RWPE1 (cell line): ENCODE results near the gene MOCS3.
A peak's percentile ranks its signal among the peaks of the same experiment; 100 is the strongest.

Source experiments
- CTCF ChIA-PET: fragments of 350-600 bp; sonication (Branson Sonifier 250); formaldehyde crosslinking; extraction: SDS; loops from one replicate; lab custom pipeline; 2021; lab: Yijun Ruan, JAX
- POLR2A ChIA-PET: fragments of 400-600 bp; formaldehyde crosslinking; extraction: SDS; loops from one replicate; lab custom pipeline; 2020; ENCODE audit warnings: antibody characterized with exemption; ENCODE audit not compliant: low non-redundant PET; lab: Yijun Ruan, JAX
- DNase-seq: peaks from one replicate; pipeline ENCODE4 v3.0.0; 2012; ENCODE audit warnings: low spot score
- H3K27ac ChIP-seq: fragments of 450-650 bp; 2 replicates; pipeline ENCODE4 v1.5.1; 2017
- TF ChIP-seq, protein P1 (sequence below): fragments of 450-650 bp; conservative IDR thresholded peaks from 2 replicates; pipeline ENCODE4 v1.5.1; 2017; ENCODE audit warnings: low read depth, mild to moderate bottlenecking

The MOCS3 gene

DNA sequence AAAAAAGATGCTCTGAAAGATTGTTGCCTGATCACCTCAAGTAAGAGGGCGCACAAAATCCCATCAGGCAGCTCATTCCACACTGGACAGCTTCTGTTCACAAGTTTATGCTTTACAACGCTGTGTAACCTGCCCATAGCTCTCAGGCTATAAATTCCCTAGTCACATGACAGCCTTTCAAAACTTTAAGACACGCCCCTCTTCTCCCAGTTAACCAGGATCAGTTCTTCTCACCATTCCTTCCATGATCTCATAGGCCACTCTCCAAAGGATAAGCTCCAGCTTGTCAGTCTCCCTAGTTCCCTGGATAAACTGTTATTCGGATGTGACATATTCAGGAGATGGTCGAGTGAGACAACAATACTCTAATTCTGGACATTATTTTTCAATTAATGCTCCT is 42.4 kb upstream of the MOCS3 start:
- POLR2A ChIA-PET, result no interaction called here
- TF ChIP-seq, protein P1, sequence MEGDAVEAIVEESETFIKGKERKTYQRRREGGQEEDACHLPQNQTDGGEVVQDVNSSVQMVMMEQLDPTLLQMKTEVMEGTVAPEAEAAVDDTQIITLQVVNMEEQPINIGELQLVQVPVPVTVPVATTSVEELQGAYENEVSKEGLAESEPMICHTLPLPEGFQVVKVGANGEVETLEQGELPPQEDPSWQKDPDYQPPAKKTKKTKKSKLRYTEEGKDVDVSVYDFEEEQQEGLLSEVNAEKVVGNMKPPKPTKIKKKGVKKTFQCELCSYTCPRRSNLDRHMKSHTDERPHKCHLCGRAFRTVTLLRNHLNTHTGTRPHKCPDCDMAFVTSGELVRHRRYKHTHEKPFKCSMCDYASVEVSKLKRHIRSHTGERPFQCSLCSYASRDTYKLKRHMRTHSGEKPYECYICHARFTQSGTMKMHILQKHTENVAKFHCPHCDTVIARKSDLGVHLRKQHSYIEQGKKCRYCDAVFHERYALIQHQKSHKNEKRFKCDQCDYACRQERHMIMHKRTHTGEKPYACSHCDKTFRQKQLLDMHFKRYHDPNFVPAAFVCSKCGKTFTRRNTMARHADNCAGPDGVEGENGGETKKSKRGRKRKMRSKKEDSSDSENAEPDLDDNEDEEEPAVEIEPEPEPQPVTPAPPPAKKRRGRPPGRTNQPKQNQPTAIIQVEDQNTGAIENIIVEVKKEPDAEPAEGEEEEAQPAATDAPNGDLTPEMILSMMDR, result no peak
- DNase-seq, result peak; percentile 90
- no peak overlapping the region for H3K27ac ChIP-seq
- CTCF ChIA-PET, result interaction anchor here (0.7 to 1.5 kb wide), 3 partner anchors 21 to 122 kb away, joined by 4 to 8 read pairs (median 6); partner anchors contain the start of gene BCAS4

DNA sequence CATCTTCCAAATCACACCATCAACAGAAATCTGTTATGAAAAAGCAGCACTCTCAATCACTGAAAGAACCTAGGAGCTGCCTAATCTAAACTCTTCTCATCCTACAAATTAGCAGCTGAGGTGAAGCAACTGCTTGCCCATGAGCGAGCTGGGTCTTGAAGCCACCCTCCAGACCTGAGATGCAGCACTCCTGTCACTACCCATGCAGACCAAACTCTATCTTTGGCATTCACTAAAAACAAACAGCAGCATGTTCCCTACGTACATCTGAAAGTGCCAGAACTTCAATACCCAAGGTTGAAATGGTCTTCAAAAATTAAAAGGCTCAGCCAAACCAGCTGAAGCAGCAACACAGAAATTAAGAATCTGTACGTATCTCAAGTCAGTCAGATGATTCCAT is 41.7 kb upstream of the MOCS3 start:
- POLR2A ChIA-PET, result no interaction called here
- DNase-seq, result no peak
- TF ChIP-seq, protein P1, result no peak
- H3K27ac ChIP-seq, result peak overlapping the region; percentile 37; the same call in 1 of the 2 replicates
- CTCF ChIA-PET, result interaction anchor here (0.5 to 1.5 kb wide), 5 partner anchors 12 to 122 kb away, joined by 3 to 8 read pairs (median 4); partner anchors contain the start of gene BCAS4

DNA sequence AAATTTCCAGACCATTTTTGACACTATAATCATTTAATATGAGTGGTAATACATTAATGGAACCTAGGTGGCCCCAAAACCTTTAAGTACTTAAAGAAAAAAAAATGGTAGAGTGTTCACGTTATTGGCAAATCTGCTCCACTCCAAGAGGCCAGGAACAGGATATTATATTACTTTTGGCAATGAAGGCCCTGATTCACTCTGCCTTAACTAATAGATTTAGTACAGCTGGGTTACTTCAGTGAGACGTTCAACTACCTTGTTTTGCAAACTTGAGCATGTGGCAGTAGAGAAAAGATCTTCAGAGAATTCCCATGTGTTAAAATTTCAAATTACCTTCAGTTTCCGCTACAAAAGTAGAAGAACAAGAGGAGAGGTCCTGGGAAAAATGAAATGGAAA is 40.2 kb upstream of the MOCS3 start:
- H3K27ac ChIP-seq, result no peak overlapping the region
- DNase-seq, result no peak
- ChIA-PET CTCF (interaction anchor here (0.5 to 2.8 kb wide), 3 partner anchors 8 to 1593 kb away, joined by 3 to 13 read pairs (median 5); partner anchors contain the start of gene BCAS4), POLR2A (no interaction called here)
- TF ChIP-seq, protein P1, result no peak

DNA sequence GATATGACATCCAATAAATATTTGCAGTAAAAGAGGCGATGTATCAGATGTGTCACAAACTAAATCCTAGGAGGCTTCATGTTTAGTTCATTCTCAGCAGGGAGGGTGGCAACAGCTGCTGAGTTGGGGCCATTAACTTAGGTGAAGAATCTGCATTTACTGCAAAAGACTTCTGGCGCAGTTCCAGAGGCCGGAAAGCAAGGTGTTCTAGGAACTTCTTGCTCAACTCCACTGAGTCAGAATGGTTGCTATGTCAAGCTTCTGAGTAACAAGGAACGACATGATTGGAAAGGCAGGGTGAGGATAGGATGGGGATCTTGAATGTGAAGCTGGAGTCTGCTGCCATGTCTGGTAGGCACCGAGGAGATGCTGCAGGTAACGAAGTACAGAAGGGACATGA is 39.1 kb upstream of the MOCS3 start:
- TF ChIP-seq, protein P1, result no peak
- peak; percentile 98 for DNase-seq
- CTCF ChIA-PET, result interaction anchor here (0.6 to 2.9 kb wide), 4 partner anchors 10 to 1028 kb away, joined by 3 to 16 read pairs (median 8); partner anchors contain the start of genes ADNP and BCAS4
- peak overlapping the region; percentile 74 for H3K27ac ChIP-seq
- POLR2A ChIA-PET, result interaction anchor here (1.1 kb wide), 1 partner anchor 11 kb away, joined by 4 read pairs; no protein-coding TSS in a partner anchor

DNA sequence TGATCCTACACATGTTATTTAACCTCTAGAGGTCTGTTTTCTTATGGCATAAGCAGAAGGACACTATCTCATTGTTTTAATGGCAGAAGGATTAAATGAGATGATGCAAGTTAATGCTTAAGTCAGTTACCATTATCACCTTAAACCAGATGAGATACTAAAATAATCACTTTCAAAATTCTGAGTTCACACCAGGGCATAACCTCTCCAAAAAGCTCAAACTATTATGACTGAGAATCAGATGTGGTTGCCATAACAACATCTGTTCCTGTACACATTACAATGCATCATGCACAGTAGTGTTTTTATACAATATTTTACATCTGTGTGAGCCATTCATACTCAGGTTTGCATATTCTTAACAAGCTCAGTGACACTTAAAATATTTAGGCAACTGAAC is 37.6 kb upstream of the MOCS3 start:
- CTCF ChIA-PET, result interaction anchor here (0.5 to 2.9 kb wide), 2 partner anchors 8 to 273 kb away, joined by 4 to 16 read pairs; no protein-coding TSS in a partner anchor
- POLR2A ChIA-PET, result no interaction called here
- peak; percentile 51 for DNase-seq
- H3K27ac ChIP-seq, result no peak overlapping the region
- TF ChIP-seq, protein P1, result no peak

DNA sequence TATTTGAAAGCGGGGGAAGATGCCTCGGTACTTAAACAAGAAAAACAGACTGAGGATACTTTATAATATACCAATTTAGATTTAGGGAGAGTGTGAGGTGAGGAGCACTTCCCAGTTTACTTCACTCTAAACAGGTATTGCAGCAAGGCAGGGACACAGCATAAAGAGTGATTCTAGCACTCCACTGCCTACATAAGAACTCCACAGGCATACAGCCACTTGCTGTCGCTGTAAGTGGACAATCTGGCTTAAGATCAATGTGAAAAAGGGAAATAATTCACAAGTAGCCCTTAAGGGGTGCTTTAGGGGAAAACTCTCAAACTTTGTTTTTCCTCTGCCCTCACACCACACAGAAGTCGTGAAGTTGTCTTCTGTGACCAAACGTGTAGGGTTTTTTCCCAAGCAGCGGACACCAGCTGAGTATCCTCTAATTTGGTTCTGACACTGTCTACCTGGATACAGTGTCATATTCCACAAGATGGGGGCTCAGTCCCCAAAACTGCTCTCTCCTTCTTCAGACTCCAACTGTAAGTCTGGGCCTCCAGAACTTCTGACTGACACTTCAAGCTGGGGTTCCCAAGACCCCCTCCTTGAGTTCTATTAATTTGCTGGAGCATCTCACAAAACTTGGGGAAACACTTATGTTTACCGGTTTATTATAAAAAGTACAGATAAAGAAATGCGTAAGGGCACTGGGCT is 36.7 kb upstream of the MOCS3 start:
- ChIA-PET POLR2A (interaction anchor here (0.9 kb wide), 1 partner anchor 37 kb away, joined by 6 read pairs; the partner anchor contains the start of genes DPM1 and MOCS3), CTCF (interaction anchor here (0.5 to 2.9 kb wide), 4 partner anchors 7 to 272 kb away, joined by 4 to 20 read pairs (median 10); partner anchors contain the start of genes ADNP and BCAS4)
- H3K27ac ChIP-seq, result peak overlapping the region; percentile 51
- TF ChIP-seq, protein P1, result no peak
- DNase-seq, result no peak
